HT1080 (cell line): ENCODE measurements around the gene TMEM62. TPM values are rescaled to one million over a fixed set of nuclear protein-coding genes. Genes with fewer than 3 reads are reported as not detected.
A peak's percentile ranks its signal among the peaks of the same experiment; 100 is the strongest.
"Not testable (repeated sequence)": the region's sequence is repeated elsewhere in the genome, so short reads cannot be mapped to it uniquely, and the experiment has no call there.

Experiments used
- DNase-seq: peaks from one replicate; pipeline ENCODE4 v3.0.0-alpha.2; 2015; ENCODE audit warnings: low read depth
- total RNA-seq: library from RNA; depleted of rRNA; stranded (reverse); fragments of >200 nt; shearing (Covaris generic); gene quantifications from 2 replicates; pipeline ENCODE4 v1.2.3, GENCODE V29; 2014

TMEM62 gene
- total RNA-seq, 1 experiment from 2014 or later = 27.4 TPM

- DNase-seq = not testable (repeated sequence)
Observed at GRCh38 chr15:43175656-43176309, 42.4 kb downstream of the TMEM62 start.

GRCh38 chr15:43177147-43177546, 43.8 kb downstream of the TMEM62 start:
- not testable (repeated sequence) for DNase-seq

- no peak for DNase-seq
Observed at GRCh38 chr15:43183270-43183669, 49.9 kb downstream of the TMEM62 start.

- DNase-seq = no peak
Observed at GRCh38 chr15:43184407-43185124, 51.2 kb downstream of the TMEM62 start.

GRCh38 chr15:43185157-43186002, 52.0 kb downstream of the TMEM62 start, which contains the start of gene CCNDBP1:
Gene CCNDBP1 (plus strand): TSS chr15:43185403. CDS start chr15:43185499, 96 bp downstream.
- peak; percentile 87 for DNase-seq

- DNase-seq = peak; percentile 27
Observed at GRCh38 chr15:43186003-43186353, 52.6 kb downstream of the TMEM62 start.

GRCh38 chr15:43187544-43188155, 54.3 kb downstream of the TMEM62 start:
- DNase-seq = peak; percentile 56

- DNase-seq = no peak
Observed at GRCh38 chr15:43189296-43189695, 55.9 kb downstream of the TMEM62 start.

- DNase-seq = no peak
Observed at GRCh38 chr15:43190178-43190577, 56.8 kb downstream of the TMEM62 start.

GRCh38 chr15:43193710-43194109, 60.3 kb downstream of the TMEM62 start:
- no peak for DNase-seq

- no peak for DNase-seq
Observed at GRCh38 chr15:43194795-43195194, 61.4 kb downstream of the TMEM62 start.

GRCh38 chr15:43196760-43197548, 63.6 kb downstream of the TMEM62 start:
- DNase-seq = no peak

- DNase-seq = not testable (repeated sequence)
Observed at GRCh38 chr15:43197773-43198172, 64.4 kb downstream of the TMEM62 start.

GRCh38 chr15:43198556-43198955, 65.2 kb downstream of the TMEM62 start:
- DNase-seq = not testable (repeated sequence)

GRCh38 chr15:43198992-43199391, 65.6 kb downstream of the TMEM62 start:
- no peak for DNase-seq

- no peak for DNase-seq
Observed at GRCh38 chr15:43199945-43200488, 66.6 kb downstream of the TMEM62 start.

- peak; percentile 70 for DNase-seq
Observed at GRCh38 chr15:43204016-43204901, 70.9 kb downstream of the TMEM62 start.

GRCh38 chr15:43206054-43206453, 72.7 kb downstream of the TMEM62 start:
- DNase-seq = no peak

GRCh38 chr15:43207024-43207423, 73.6 kb downstream of the TMEM62 start:
- no peak for DNase-seq
